ENCODE measurements around the gene ERN1. TPM values are rescaled to one million over a fixed set of nuclear protein-coding genes. Genes with fewer than 3 reads are reported as not detected.
A peak's percentile ranks its signal among the peaks of the same experiment; 100 is the strongest.
"Not testable (repeated sequence)": the region's sequence is repeated elsewhere in the genome, so short reads cannot be mapped to it uniquely, and the experiment has no call there.

The ERN1 gene
- total RNA-seq (2022) (24.3 and 27.5 TPM in 2 replicates), Bru-seq, nascent RNA (percentile 74 among the genes with signal in this experiment), BruChase-seq, experiment 1, labeled RNA remaining after a 2-hour chase (percentile 68 among the genes with signal in this experiment), BruChase-seq, experiment 2, labeled RNA remaining after a 6-hour chase (percentile 66 among the genes with signal in this experiment)
- long read RNA-seq, partial matches to known transcripts, result 1 of 15 reads
- long read RNA-seq, other reads (novel, unspliced or antisense), result 11 of 15 reads

- CTCF ChIA-PET, result interaction anchor here (0.7 to 3.5 kb wide), 5 partner anchors 47 to 179 kb away, joined by 3 to 36 read pairs (median 4); no protein-coding TSS in a partner anchor
- no peaks in the 10 kb centered on the region for H3K27me3 ChIP-seq (replicated peaks; ENCODE audit: control insufficient read depth, insufficient read depth, low read length)
- H3K9me3 Mint-ChIP-seq (ENCODE audit: unreplicated experiment), result no peaks in the 10 kb centered on the region
- peak within 1 kb of the TSS; percentile 78 for H3K4me3 ChIP-seq (ENCODE audit: low read depth, low read length)
- H3K4me1 ChIP-seq, result peaks cover 21% of the 10 kb centered on the region
- TF ChIP-seq CTCF (IDR thresholded peaks at IDR 0.05; ENCODE audit: insufficient read depth in 1 of 2, low read depth in 1 of 2, low read length in 1 of 2, severe bottlenecking in 1 of 2, unreplicated experiment in 1 of 2), result peak in 1 of 2 experiments; percentile 4
- no TSS peak for BruUV-seq (replicated peaks)
- peak within 1 kb of the TSS; percentile 88 for H3K27ac Mint-ChIP-seq (ENCODE audit: unreplicated experiment)
- no peaks in the 10 kb centered on the region for H3K27me3 Mint-ChIP-seq (ENCODE audit: insufficient read depth, unreplicated experiment)
- H3K9me3 ChIP-seq, result no peaks in the 10 kb centered on the region
- peaks cover 16% of the 10 kb centered on the region for H3K4me1 Mint-ChIP-seq (ENCODE audit: low read depth, unreplicated experiment)
- intact Hi-C loops (cut with micrococcal nuclease; ENCODE audit: unreplicated experiment), result loop anchor here (1.0 to 5.0 kb wide), 4 partner anchors 13 to 287 kb away; no protein-coding TSS in a partner anchor
- H3K36me3 ChIP-seq (ENCODE audit: control insufficient read depth, insufficient read depth, low read length), result no peaks in the 10 kb centered on the region
- H3K4me3 Mint-ChIP-seq (ENCODE audit: unreplicated experiment), result peak within 1 kb of the TSS; percentile 91
- DNase-seq, result peak; percentile 93 to 95
- POLR2A ChIA-PET, result interaction anchor here (0.5 to 3.4 kb wide), 10 partner anchors 16 to 101 kb away, joined by 3 to 25 read pairs (median 4); no protein-coding TSS in a partner anchor
- peaks cover 15% of the 10 kb centered on the region for H3K36me3 Mint-ChIP-seq (ENCODE audit: insufficient read depth, unreplicated experiment)
These were observed at the start of gene ERN1 for GRCh38 chr17:64129765-64130558. Gene ERN1, minus strand, starts transcription at chr17:64130144. Its CDS starts 115 bp downstream, at chr17:64130029.

- H3K27ac Mint-ChIP-seq (ENCODE audit: unreplicated experiment), result peak overlapping the region; percentile 53
- POLR2A ChIA-PET, result interaction anchor here (1.5 kb wide), 1 partner anchor 31 kb away, joined by 3 read pairs; no protein-coding TSS in a partner anchor
- H3K4me3 Mint-ChIP-seq (ENCODE audit: unreplicated experiment); BruUV-seq (replicated peaks); H3K4me3 ChIP-seq (ENCODE audit: low read depth, low read length); H3K9me3 ChIP-seq; H3K27me3 Mint-ChIP-seq (ENCODE audit: insufficient read depth, unreplicated experiment); H3K36me3 ChIP-seq (ENCODE audit: control insufficient read depth, insufficient read depth, low read length); H3K9me3 Mint-ChIP-seq (ENCODE audit: unreplicated experiment); H3K36me3 Mint-ChIP-seq (ENCODE audit: insufficient read depth, unreplicated experiment); DNase-seq; intact Hi-C loops (cut with micrococcal nuclease; ENCODE audit: unreplicated experiment); H3K27me3 ChIP-seq (replicated peaks; ENCODE audit: control insufficient read depth, insufficient read depth, low read length): not testable (repeated sequence)
- H3K4me1 ChIP-seq, result peaks cover 13% of the 10 kb centered on the region
- peaks cover 15% of the 10 kb centered on the region for H3K4me1 Mint-ChIP-seq (ENCODE audit: low read depth, unreplicated experiment)
- CTCF ChIA-PET, result interaction anchor here (0.8 to 1.5 kb wide), 3 partner anchors 20 to 45 kb away, joined by 3 read pairs; no protein-coding TSS in a partner anchor
These were observed 49.1 kb upstream of the ERN1 start for GRCh38 chr17:64179024-64179423.

- H3K36me3 ChIP-seq (ENCODE audit: control insufficient read depth, insufficient read depth, low read length), result no peaks in the 10 kb centered on the region; the same call in 1 of the 2 replicates
- ChIA-PET POLR2A (interaction anchor here (0.6 to 1.5 kb wide), 3 partner anchors 30 to 761 kb away, joined by 3 to 10 read pairs (median 3); no protein-coding TSS in a partner anchor), CTCF (interaction anchor here (0.8 to 1.5 kb wide), 4 partner anchors 19 to 152 kb away, joined by 3 read pairs; no protein-coding TSS in a partner anchor)
- no peaks in the 10 kb centered on the region for H3K27me3 Mint-ChIP-seq (ENCODE audit: insufficient read depth, unreplicated experiment)
- H3K9me3 ChIP-seq, result no peaks in the 10 kb centered on the region
- no peaks in the 10 kb centered on the region for H3K36me3 Mint-ChIP-seq (ENCODE audit: insufficient read depth, unreplicated experiment)
- no peak overlapping the region for H3K4me3 ChIP-seq (ENCODE audit: low read depth, low read length)
- TF ChIP-seq CTCF (IDR thresholded peaks at IDR 0.05; ENCODE audit: insufficient read depth in 1 of 2, low read depth in 1 of 2, low read length in 1 of 2, severe bottlenecking in 1 of 2, unreplicated experiment in 1 of 2), result no peak
- H3K4me3 Mint-ChIP-seq (ENCODE audit: unreplicated experiment), result peak overlapping the region; percentile 54
- H3K4me1 Mint-ChIP-seq (ENCODE audit: low read depth, unreplicated experiment), result peaks cover 15% of the 10 kb centered on the region
- no peaks in the 10 kb centered on the region for H3K27me3 ChIP-seq (replicated peaks; ENCODE audit: control insufficient read depth, insufficient read depth, low read length)
- BruUV-seq (replicated peaks), result no TSS peak
- peak; percentile 62 to 72 for DNase-seq
- peaks cover 13% of the 10 kb centered on the region for H3K4me1 ChIP-seq
- peak overlapping the region; percentile 53 for H3K27ac Mint-ChIP-seq (ENCODE audit: unreplicated experiment)
- H3K9me3 Mint-ChIP-seq (ENCODE audit: unreplicated experiment), result no peaks in the 10 kb centered on the region
- intact Hi-C loops (cut with micrococcal nuclease; ENCODE audit: unreplicated experiment), result no loop called here
These were observed 48.3 kb upstream of the ERN1 start for GRCh38 chr17:64178011-64178825.

Measured in Caco-2 (cell line).